ENCODE measurements around the gene THEM4.
"Not testable (repeated sequence)": the region's sequence is repeated elsewhere in the genome, so short reads cannot be mapped to it uniquely, and the experiment has no call there.

Gene THEM4

DNA sequence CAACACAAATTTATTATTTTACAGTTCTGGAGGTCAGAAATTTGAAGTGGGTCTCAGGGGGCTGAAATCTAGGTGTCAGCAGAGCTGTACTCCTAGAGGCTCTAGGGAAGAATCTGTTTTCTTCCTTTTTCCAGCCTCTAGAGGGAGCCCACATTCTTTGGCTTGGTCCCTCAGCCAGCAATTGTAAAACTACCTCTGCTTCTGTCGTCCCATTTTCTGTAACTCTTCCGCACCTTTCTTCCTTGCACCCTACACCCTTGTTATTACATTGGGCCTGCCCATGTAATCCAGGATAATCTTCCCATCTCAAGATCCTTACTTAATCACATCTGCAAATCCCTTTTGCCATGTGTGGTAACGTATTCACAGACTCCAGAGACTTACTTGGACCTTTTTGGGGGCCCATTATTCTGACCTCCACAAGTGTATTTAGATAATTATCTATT lies 24.8 kb upstream of the THEM4 start:
- peak; percentile 43 for DNase-seq

DNA sequence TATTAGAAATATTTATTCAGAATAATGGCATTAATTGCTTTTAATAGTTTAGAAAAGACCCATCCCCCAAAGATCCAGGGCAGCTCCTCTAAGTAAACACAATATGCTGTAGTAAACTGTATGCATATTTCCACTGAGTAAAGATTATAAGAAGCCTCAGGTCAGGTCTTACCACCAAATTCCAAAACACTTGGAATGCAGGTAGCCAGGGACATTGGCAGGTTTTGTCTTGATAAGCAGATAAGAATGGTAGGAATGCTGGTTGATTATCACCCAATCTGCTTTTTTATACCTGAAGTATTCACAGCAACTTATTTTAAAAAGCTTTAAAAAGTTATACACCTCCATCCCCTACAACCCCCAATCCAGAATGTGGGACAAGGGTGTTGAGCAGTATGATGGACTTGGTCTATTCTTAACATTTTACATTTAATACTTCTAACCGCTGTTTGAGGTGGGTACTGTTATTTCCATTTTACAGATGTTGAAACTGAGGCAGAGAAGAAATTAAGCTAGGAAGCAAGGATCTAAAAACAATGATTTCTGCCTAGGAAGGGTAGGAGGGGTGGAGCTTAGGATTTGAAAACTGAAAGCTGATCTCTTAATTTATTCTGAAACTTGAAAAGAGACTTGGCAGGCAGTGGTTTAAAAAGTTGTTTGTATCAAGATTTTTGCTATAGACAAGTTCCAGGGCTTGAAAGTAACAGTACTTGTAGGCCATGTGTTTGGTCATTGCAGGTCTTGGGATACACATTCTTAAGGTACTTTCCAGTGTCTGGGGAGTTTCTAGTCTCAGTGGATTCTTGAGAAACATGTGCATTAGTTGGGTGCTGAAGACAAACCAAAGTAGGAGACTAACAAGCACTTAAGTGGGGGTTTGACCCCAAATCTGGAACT lies 15.6 kb upstream of the THEM4 start:
- DNase-seq = no peak

DNA sequence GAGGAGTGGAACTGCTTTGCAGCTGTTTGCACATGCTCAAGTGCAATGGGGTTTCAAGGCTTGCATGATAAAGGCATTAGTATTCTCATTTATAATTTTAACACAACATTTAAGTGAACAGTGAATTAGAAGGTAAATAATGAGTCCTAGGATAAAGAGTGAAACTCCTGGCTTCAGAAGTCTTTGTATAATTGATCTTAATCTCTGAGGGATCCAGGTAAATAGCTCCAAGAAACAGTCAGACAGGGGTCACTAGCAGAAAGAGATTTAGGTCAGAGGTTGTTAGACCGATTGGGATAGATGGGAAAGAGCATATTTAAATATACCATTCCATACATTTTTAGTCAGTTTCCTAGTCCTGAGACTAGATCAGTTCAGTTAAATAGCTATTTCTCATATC lies 14.1 kb upstream of the THEM4 start:
- DNase-seq = no peak

DNA sequence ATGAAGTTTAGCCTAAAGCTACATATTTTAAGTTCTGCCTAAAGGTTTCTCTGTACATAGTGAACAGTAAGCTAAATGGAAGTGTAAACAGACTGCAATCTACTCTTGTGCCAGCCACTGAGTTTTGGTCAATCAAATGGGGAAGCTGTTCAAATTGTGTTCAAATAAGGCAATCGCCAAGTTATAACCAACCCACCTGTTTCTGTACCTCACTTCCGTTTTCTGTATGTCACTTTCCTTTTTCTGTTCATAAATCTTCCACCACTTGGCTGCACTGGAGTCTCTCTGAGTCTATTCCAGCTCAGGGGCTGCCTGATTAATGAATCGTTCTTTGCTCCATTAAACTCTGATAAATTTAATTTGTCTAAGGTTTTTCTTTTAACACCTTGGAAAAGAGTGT lies 10.8 kb upstream of the THEM4 start:
- DNase-seq = no peak

DNA sequence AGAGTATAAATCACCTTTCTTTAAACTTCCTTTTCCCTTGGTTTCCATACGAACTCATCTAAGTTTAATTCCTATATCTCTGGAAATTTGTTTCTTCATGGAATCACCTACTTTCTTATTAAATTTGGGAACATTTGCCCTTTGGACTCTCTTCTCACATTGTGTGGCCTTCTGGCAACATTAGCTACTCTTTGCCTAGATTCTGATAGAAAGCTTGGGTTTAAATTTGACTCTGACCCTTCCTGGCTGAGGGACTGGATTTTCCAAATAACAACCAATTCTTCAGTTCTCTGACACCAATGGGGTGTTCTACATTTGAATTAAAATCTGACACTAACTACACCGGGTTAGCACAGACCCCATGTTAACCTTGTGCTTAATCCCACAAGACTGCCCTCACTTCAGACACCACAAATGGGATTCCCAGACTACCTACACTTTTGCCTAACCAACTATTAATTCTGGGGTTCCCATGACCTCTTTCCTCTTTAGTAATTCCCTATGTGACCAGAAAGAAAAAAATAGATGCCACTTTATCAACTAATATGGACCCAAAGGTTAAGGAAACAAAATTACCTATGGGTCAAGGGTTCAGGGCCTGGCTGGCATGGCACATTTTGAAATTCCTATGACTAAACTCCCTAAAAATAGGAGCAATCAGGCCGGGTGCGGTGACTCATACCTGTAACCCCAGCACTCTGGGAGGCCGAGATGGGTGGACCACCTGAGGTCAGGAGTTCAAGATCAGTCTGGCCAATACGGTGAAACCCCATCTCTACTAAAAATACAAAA lies 9.7 kb upstream of the THEM4 start:
- no peak for DNase-seq

DNA sequence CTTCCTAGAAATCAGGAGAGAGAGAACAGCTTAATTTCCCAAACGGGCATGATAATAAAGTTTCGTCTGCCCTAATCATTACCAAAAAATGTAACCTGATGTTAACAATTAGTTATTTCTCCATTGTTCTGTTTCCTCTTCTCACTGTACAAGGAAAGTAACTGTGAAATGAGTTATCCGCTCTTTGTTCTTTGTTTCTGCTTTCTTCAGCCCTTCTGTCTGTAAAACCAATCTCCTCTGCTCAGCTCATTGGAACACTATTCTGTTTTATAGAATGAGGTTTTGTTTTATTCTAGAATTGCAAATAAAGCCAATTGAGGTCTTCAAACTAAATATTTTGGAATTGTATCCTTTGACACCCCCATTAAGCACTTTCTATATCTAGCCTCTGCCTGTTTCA lies 8.8 kb upstream of the THEM4 start:
- DNase-seq = no peak

DNA sequence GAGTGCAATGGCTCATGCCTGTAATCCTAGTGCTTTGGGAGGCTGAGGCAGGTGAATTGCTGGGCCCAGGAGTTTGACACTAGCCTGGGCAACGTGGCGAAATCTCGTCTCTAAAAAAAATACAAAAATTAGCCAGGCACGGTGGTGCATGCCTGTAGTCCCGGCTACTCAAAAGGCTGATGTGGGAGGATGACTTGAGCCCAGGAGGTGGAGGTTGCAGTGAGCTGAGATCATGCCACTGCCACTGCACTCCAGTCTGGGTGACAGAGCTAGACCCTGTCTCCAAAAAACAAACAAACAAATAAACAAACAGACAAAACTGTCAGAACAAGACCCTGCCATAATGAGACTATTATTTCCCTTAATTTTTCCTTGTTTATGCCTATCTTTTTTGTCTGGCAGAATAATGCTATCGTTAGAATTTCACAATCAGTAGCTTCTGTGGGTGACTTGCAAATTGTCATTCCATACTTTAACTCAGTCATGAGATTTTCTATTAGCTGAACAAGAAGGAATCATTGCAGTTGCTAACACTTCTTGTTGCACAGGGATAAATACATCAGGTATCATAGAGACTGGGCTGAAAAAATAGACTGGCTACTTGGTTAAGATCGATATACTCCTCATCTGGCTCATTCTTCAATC lies 7.5 kb upstream of the THEM4 start:
- DNase-seq = no peak

DNA sequence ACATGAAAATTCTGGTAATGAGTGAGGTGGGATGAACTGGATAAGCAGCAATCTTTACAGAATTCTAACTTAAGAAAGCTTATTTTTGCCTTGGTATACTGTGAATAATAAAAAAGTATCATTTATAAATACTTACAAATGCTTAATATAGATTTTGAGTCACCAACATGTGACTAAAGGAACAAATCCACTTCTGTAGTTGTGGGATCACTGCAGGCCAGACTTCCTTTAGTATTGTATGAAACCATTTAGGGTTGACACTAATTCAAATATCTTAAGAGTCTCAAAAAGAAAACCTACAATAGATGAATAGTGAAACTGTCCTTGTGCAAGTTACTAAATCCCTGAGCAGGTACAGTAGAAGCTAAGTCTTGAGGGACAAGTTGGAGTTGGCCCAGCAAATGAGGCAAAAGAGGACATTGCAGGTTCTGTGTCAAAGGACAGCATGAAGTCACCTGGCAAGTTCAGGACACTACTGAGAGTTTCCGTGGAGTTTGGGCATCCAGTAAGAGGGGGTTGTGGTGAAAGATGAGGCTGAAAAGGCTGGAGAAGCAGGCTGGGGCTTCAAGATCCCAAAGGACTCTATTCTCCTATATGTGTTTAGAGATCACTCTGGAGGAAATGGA lies 5.9 kb upstream of the THEM4 start:
- no peak for DNase-seq

DNA sequence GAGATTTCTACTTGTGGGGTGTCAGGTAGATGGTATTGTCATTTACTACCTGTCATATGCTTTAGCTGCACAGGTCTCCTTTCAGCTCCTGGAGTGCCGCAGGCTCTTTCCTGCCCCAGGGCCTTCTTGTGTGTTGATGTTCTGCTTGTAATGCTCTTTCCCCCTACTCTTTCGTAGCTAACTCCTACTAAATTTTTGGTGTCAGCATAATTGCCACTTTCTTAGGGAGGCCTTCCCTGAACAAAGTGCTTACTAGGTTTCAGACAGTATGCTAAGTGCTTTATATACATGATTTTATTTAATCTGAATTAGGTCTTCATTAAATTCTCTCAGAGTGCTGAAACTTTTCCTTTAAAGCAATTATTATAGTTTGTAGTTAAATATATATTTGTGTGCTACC lies 4.8 kb upstream of the THEM4 start:
- no peak for DNase-seq

DNA sequence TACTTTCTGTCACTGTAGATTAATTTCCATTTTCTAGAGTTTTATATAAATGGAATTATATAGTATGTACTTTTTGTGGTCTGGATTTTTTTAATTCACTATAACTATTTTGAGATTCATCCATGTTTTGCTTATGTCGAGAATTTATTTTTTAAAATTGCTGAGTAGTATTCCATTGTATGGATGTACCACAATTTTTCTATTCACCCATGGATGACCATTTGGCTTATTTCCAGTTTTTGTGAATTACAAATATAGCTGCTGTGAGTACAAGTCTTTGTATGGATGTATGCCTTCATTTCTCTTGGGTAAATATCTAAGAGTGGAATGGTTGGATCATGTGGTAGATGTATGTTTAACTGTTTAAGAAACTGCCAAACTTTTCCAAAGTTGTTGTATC lies 3.7 kb upstream of the THEM4 start:
- DNase-seq = no peak

DNA sequence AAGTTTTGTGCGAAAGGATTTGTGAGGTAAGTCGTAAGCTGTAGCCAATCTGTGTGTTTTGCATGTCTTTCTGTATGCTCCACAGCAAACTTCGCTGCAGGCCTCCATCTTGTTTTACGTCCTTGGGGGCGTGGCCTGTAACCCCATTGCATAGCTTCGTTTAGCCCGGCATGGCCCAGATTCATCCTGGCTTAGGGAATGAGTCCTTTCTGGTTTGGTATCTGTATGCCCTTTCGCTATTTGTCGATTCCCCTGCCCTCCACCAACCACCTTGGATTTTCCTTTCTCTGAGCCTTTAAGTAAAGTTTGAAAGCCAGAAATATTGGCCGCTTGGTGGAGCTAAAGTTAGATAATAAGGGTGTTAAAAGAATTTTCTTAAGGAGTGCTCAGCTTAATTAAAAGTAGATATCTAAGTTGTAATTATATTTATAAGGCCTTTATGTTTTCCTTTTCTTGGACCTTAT lies 1.1 kb downstream of the THEM4 start:
- peak; percentile 42 for DNase-seq

DNA sequence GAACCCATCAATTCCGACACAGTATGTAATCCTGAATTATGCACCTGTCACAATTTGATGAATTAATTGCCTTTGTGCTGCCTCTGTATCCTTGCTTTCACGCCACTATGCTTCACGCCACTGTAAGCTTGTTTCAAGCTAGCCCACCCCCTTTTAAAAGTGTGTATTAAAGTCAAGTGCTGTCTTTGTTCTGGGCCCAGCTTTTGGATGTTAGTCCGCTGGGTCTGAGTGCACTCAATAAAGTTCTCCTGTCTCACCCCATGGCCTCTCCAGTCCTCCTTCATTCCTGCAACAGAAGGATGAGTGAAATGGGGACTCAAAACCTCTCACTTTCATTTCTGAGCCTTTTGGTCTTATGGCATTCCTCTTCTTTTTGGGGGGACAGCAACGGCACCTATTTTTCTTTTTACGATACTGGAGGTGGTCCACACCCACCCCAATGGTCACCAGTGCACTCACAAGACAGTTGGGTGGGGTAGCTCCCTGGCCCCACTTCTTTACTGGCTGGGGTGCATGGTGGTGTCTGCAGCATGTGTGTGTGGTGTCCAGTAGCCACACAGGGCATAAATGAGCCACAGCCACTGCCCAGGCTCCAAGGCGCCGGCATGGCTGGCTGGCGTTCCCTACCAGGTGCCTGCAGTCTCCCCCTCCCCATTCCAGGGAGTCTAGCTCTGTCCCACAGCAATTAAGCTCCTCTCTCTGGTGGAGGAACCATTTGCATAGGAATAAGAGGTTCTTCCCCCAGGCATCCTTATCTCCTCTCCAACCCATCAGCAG lies 1.8 kb downstream of the THEM4 start:
- no peak for DNase-seq

DNA sequence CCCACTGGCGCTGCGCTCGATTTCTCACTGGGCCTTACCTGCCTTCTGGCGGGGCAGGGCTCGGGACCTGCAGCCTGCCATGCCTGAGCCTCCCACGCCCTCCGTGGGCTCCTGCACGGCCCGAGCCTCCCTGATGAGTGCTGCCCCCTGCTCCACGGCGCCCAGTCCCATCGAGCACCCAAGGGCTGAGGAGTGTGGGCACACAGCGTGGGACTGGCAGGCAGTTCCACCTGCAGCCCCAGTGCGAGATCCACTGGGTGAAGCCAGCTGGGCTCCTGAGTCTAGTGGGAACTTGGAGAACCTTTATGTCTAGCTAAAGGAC lies 3.0 kb downstream of the THEM4 start:
- not testable (repeated sequence) for DNase-seq

DNA sequence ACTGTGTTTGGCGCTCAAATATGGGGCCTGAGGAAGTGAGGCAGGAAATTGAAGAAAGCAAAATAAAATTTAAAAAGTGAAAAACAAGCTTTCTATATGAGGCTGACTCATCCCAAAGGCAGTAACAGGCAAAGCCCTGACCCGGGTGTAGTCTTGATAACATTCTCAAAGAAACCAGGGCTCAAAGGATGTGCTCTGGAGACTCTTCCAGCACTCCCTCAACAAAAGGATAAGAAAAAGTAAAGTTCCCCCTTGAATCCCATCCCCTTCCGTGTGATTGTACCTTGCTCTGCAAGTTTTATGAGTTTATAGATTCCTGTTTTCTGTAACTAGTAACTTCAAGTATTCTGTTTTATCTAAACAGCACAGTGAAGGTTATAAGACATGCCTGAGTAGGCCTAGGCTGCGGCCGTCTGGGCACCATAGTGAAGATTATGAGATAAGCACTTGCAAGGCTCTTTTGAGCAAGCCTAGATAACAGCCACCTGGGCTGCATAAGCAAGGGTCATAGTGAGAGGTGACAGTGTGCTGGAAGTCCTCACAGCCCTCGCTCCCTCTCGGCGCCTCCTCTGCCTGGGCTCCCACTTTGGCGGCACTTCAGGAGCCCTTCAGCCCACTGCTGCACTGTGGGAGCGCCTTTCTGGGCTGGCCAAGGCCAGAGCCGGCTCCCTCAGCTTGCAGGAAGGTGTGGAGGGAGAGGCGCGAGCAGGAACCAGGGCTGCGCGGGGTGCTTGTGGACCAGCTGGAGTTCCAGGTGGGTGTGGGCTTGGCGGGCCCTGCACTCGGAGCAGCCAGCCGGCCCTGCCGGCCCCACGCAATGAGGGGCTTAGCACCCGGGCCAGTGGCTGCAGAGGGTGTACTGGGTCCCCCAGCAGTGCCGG lies 3.6 kb downstream of the THEM4 start:
- DNase-seq = peak; percentile 44

DNA sequence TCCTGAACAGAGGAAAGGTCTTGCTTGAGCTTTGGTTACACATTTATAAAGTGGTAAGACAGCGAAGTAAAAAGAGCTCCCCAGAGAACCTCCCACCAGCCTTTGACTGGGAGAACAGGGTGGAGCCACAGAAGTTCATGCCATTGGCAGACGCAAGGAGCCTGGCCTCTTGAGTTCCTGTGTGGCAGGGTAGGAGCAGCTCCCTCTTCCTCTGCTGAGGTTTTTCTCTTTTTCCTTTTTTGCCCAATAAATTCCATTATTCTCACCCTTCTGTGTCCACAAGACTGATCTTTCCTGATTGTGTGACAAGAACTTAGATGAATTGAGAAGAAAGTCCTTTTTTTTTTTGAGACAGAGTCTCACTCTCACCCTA lies 4.3 kb downstream of the THEM4 start:
- DNase-seq = peak; percentile 72

DNA sequence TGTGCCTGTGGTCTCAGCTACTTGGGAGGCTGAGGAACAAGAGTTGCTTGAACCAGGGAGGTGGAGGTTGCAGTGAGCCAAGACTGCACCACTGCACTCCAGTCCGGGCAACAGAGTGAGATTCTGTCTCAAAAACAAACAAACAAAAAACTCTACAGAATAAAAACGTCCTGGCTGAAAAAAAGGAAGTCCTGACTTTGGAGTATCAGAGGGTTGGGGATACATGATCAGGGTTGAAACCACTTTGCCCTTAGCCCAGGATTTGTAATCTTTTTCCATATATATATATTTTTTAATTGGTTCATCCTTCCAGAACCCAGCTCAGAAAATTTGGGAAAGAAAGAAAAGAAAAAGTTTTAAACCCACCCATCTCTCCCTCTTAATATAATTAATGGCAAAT lies 6.5 kb downstream of the THEM4 start:
- no peak for DNase-seq

DNA sequence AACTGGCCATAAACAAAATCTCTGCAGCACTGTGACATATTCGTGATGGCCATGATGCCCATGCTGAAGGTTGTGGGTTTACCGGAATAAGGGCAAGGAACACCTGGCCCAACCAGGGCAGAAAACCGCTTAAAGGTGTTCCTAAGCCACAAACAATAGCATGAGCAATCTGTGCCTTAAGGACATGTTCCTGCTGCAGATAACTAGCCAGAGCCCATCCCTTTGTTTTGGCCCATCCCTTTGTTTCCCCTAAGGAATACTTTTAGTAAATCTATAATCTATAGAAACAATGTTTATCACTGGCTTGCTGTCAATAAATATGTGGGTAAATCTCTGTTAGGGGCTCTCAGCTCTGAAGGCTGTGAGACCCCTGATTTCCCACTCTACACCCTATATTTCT lies 8.5 kb downstream of the THEM4 start:
- not testable (repeated sequence) for DNase-seq

DNA sequence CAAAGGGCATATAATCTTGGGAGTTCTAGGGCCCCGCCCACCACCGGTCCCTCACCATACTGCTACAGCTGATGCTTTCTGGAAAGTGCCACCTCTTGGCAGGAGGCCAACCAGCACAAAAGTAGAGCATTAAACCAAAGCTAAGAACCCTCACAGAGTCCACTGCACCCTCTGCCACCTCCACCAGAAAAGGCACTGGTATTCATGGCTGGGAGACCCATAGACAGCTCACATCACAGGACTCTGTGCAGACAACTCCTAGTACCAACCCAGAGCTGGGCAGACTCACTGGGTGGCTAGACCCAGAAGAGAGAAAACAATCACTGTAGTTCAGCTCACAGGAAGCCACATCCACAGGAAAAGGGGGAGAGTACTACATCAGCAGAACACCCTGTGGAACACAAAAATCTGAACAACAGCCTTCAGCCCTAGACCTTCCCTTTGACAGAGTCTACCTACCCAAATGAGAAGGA lies 10.8 kb downstream of the THEM4 start:
- peak; percentile 47 for DNase-seq

DNA sequence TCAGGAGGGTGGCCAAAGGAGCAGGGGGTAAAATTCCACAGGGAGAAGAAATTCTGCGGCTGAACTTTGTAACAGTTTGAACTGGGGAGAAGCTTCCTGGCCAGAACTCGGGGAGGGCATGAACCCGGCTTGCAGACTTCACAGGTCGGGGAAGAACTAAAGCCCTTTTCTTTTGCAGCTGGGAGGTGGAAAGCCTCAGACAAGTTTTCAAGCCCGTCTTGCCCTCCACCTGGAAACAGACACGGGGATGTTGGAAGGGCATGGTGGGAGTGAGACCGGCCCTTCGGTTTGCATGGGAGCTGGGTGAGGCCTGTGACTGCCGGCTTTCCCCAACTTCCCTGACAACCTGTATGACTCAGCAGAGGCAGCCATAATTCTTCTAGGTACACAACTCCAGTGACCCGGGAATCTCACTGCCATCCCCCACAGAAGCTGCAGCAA lies 11.3 kb downstream of the THEM4 start:
- DNase-seq = no peak

DNA sequence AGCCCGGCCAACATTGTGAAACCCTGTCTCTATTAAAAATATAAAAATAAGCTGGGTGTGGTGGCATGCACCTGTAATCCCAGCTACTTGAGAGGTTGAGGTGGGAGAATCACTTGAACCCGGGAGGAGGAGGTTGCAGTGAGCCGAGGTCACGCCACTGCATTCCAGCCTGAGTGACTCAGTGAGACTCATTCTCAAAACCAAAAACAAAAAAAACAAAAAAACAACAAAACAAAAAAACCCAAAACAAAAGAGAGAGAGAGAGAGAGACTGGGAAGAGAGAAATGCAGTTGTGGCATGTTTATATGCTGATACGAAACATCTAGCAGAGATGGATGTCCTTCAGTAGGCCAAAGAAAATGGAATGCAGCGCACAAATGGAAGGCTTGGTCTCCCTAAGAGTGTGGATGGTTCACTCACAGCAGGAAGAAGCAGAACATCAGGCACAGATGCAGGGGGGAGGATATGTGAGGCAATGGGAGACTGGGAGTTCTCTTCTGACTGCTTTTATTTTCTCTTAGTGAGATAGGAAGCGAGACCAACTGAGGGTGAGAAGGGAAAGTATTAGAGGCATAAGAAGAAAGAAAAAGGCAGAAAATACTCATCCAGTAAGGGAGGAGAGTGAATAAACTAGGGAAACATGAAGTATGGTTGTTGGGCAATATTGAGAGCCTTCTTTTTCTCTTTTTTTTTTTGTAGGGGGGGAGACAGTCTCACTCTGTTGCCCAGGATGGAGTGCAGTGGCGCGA lies 16.0 kb downstream of the THEM4 start:
- DNase-seq = no peak
